Stimulated activated CD4-positive, alpha-beta T cell treated with anti-CD3 and anti-CD28 coated beads, Interleukin-15, amount 100 ng/mL, for 48 hours (primary cell): Measurements from ENCODE around the gene PRR20G.
"Not testable (repeated sequence)": the region's sequence is repeated elsewhere in the genome, so short reads cannot be mapped to it uniquely, and the experiment has no call there.

Experiments used
- DNase-seq, 2 donors: peaks; one replicate each; pipeline ENCODE4 v3.0.0-alpha.2; 2020; ENCODE audit warnings: low read depth in 2 of 2

Gene PRR20G

GRCh38 chr3:127299276-127299675, 11.4 kb upstream of the PRR20G start:
- no peak for DNase-seq

GRCh38 chr3:127296959-127297358, 9.1 kb upstream of the PRR20G start:
- no peak for DNase-seq

GRCh38 chr3:127296166-127296565, 8.3 kb upstream of the PRR20G start:
- DNase-seq = no peak

GRCh38 chr3:127293650-127294049, 5.8 kb upstream of the PRR20G start:
- not testable (repeated sequence) for DNase-seq

GRCh38 chr3:127291611-127292010, 3.8 kb upstream of the PRR20G start:
- DNase-seq = no peak

- no peak for DNase-seq
These were observed 3.3 kb upstream of the PRR20G start for GRCh38 chr3:127291114-127291513.

- no peak for DNase-seq
These were observed 2.1 kb upstream of the PRR20G start for GRCh38 chr3:127289706-127290575.

- no peak for DNase-seq
These were observed 1.3 kb upstream of the PRR20G start for GRCh38 chr3:127288921-127289705.

- no peak for DNase-seq
These were observed 497 bp upstream of the PRR20G start for GRCh38 chr3:127288343-127288742.

GRCh38 chr3:127286571-127287140, 1.2 kb downstream of the PRR20G start:
- DNase-seq = no peak

GRCh38 chr3:127284258-127284657, 3.6 kb downstream of the PRR20G start:
- no peak for DNase-seq

GRCh38 chr3:127277561-127277960, 10.3 kb downstream of the PRR20G start:
- DNase-seq = no peak

GRCh38 chr3:127276995-127277394, 10.9 kb downstream of the PRR20G start:
- DNase-seq = no peak

GRCh38 chr3:127276396-127276795, 11.4 kb downstream of the PRR20G start:
- no peak for DNase-seq

GRCh38 chr3:127275287-127275781, 12.5 kb downstream of the PRR20G start:
- no peak for DNase-seq

- DNase-seq = no peak
These were observed 13.6 kb downstream of the PRR20G start for GRCh38 chr3:127274200-127274760.

GRCh38 chr3:127273206-127273605, 14.6 kb downstream of the PRR20G start:
- DNase-seq = no peak

GRCh38 chr3:127266186-127266585, 21.7 kb downstream of the PRR20G start:
- no peak for DNase-seq

- no peak for DNase-seq
These were observed 22.3 kb downstream of the PRR20G start for GRCh38 chr3:127265581-127265981.

- no peak for DNase-seq
These were observed 22.9 kb downstream of the PRR20G start for GRCh38 chr3:127264794-127265514.

GRCh38 chr3:127264292-127264691, 23.6 kb downstream of the PRR20G start:
- no peak for DNase-seq
